Epithelial cell of proximal tubule (primary cell): ENCODE data around the gene TRIM49D2. TPM values are rescaled to one million over a fixed set of nuclear protein-coding genes. Genes with fewer than 3 reads are reported as not detected.
"Not testable (repeated sequence)": the region's sequence is repeated elsewhere in the genome, so short reads cannot be mapped to it uniquely, and the experiment has no call there.

Source experiments
- DNase-seq: peaks from one replicate; pipeline ENCODE4 v3.0.0-alpha.2; 2011; ENCODE audit warnings: low read depth
- H3K4me3 ChIP-seq: 2 replicates; pipeline ENCODE4 v1.5.1; 2011; ENCODE audit warnings: low read depth, mild to moderate bottlenecking, low read length
- CTCF ChIP-seq: conservative IDR thresholded peaks from 2 replicates; pipeline ENCODE4 v1.5.1; 2012; ENCODE audit warnings: low read depth, mild to moderate bottlenecking, low read length
- total RNA-seq: library from RNA; depleted of rRNA; stranded (reverse); fragments of >200 nt; gene quantifications from 2 replicates; pipeline ENCODE4 v1.2.3, GENCODE V29; 2015

The TRIM49D2 gene
- not detected in 2 replicates for total RNA-seq

- not testable (repeated sequence) for H3K4me3 ChIP-seq, DNase-seq
Observed at GRCh38 chr11:89923764-89924163, at the start of gene TRIM49D2. TRIM49D2 (plus strand) TSS chr11:89924064; CDS start chr11:89926762, 2,698 bp downstream.

GRCh38 chr11:89877511-89877910, 46.4 kb upstream of the TRIM49D2 start:
- DNase-seq, H3K4me3 ChIP-seq: not testable (repeated sequence)

- not testable (repeated sequence) for H3K4me3 ChIP-seq, DNase-seq
Observed at GRCh38 chr11:89893245-89893644, 30.6 kb upstream of the TRIM49D2 start.

- DNase-seq, H3K4me3 ChIP-seq: not testable (repeated sequence)
Observed at GRCh38 chr11:89900809-89901208, 23.1 kb upstream of the TRIM49D2 start.

GRCh38 chr11:89922195-89922660, 1.6 kb upstream of the TRIM49D2 start, which contains the start of gene TRIM49D1:
TRIM49D1 (minus strand) TSS chr11:89922245; CDS start chr11:89917710, 4,535 bp downstream.
- DNase-seq: no peak
- TF ChIP-seq CTCF: no peak
- H3K4me3 ChIP-seq: no peak within 1 kb of the TSS

- DNase-seq, H3K4me3 ChIP-seq: not testable (repeated sequence)
Observed at GRCh38 chr11:89960833-89961232, 37.0 kb downstream of the TRIM49D2 start.

- not testable (repeated sequence) for DNase-seq, H3K4me3 ChIP-seq
Observed at GRCh38 chr11:89965737-89966136, 41.9 kb downstream of the TRIM49D2 start, which contains the start of gene TRIM64. TRIM64 (plus strand) TSS chr11:89966037; CDS start chr11:89968504, 2,467 bp downstream.

Other genes with a start within 250 kb of the TRIM49D2 start
- gene TRIM77, start 213.8 kb upstream of the TRIM49D2 start, total RNA-seq: not detected in 2 replicates
- not detected in 2 replicates for gene TRIM49, start 115.5 kb upstream of the TRIM49D2 start, total RNA-seq
- 0.17 TPM in 1 of 2 replicates, not detected in the other for gene TRIM64B, start 45.6 kb upstream of the TRIM49D2 start, total RNA-seq
- not detected in 2 replicates for gene TRIM49D1, start 1.8 kb upstream of the TRIM49D2 start, total RNA-seq
- gene TRIM64, start 42.0 kb downstream of the TRIM49D2 start, total RNA-seq: not detected in 2 replicates
- gene TRIM49C, start 107.0 kb downstream of the TRIM49D2 start, total RNA-seq: not detected in 2 replicates
- gene UBTFL1, start 161.9 kb downstream of the TRIM49D2 start, total RNA-seq: not detected in 2 replicates
- 0.23 and 0.43 TPM in 2 replicates for gene NAALAD2, start 210.6 kb downstream of the TRIM49D2 start, total RNA-seq